Stimulated activated CD4-positive, alpha-beta T cell treated with anti-CD3 and anti-CD28 coated beads, Interleukin-15, amount 100 ng/mL, for 24 hours (primary cell): ENCODE results near the gene NANS.
"Not testable (repeated sequence)": the region's sequence is repeated elsewhere in the genome, so short reads cannot be mapped to it uniquely, and the experiment has no call there.

Source experiments
- DNase-seq: peaks from one replicate; pipeline ENCODE4 v3.0.0-alpha.2; 2020

Gene NANS

GRCh38 chr9:98056269-98057137 is at the start of gene NANS:
Gene NANS, plus strand, starts transcription at chr9:98056732. Its CDS starts 77 bp downstream, at chr9:98056809.
- DNase-seq = peak; percentile 97

- no peak for DNase-seq
Observed at GRCh38 chr9:98007251-98007928, 49.1 kb upstream of the NANS start.

- no peak for DNase-seq
Observed at GRCh38 chr9:98008764-98009163, 47.8 kb upstream of the NANS start.

- no peak for DNase-seq
Observed at GRCh38 chr9:98009437-98009836, 47.1 kb upstream of the NANS start.

GRCh38 chr9:98009936-98010335 is 46.6 kb upstream of the NANS start:
- no peak for DNase-seq

GRCh38 chr9:98010445-98010844 is 46.1 kb upstream of the NANS start:
- DNase-seq = no peak

GRCh38 chr9:98011122-98011521 is 45.4 kb upstream of the NANS start:
- no peak for DNase-seq

- DNase-seq = no peak
Observed at GRCh38 chr9:98016137-98016680, 40.3 kb upstream of the NANS start.

GRCh38 chr9:98017306-98017705 is 39.2 kb upstream of the NANS start:
- no peak for DNase-seq

- no peak for DNase-seq
Observed at GRCh38 chr9:98018347-98018746, 38.2 kb upstream of the NANS start.

GRCh38 chr9:98019098-98019497 is 37.4 kb upstream of the NANS start:
- DNase-seq = no peak

- DNase-seq = not testable (repeated sequence)
Observed at GRCh38 chr9:98019869-98020268, 36.7 kb upstream of the NANS start.

- no peak for DNase-seq
Observed at GRCh38 chr9:98020476-98021145, 35.9 kb upstream of the NANS start.

GRCh38 chr9:98021306-98022040 is 35.1 kb upstream of the NANS start:
- DNase-seq = no peak

GRCh38 chr9:98022447-98022846 is 34.1 kb upstream of the NANS start:
- no peak for DNase-seq

GRCh38 chr9:98024702-98025101 is 31.8 kb upstream of the NANS start:
- DNase-seq = no peak

- no peak for DNase-seq
Observed at GRCh38 chr9:98031169-98031568, 25.4 kb upstream of the NANS start.

- no peak for DNase-seq
Observed at GRCh38 chr9:98031935-98032334, 24.6 kb upstream of the NANS start.

- peak; percentile 94 for DNase-seq
Observed at GRCh38 chr9:98034593-98035546, 21.7 kb upstream of the NANS start.

GRCh38 chr9:98037357-98037756 is 19.2 kb upstream of the NANS start:
- no peak for DNase-seq

GRCh38 chr9:98038958-98039357 is 17.6 kb upstream of the NANS start:
- no peak for DNase-seq
